ENCODE measurements around the gene GPC6.

GPC6 gene

GRCh38 chr13:94216476-94216875 is 989.9 kb downstream of the GPC6 start:
- Histone ChIP-seq H3K9ac (ENCODE audit: low read length) (no peak overlapping the region), H3K79me2 (ENCODE audit: insufficient read depth, low read length) (no peaks in the 10 kb centered on the region), H3K27me3 (ENCODE audit: low read length) (no peaks in the 10 kb centered on the region), H3K9me2 (replicated peaks; ENCODE audit: insufficient read depth, low read length) (no peaks in the 10 kb centered on the region; the same call in 1 of the 2 replicates), H3K36me3 (ENCODE audit: low read length) (no peaks in the 10 kb centered on the region), H3F3A (ENCODE audit: insufficient read depth) (no peaks in the 10 kb centered on the region), H3K27ac (ENCODE audit: low read depth, low read length) (no peak overlapping the region), H2AFZ (ENCODE audit: low read depth, low read length, severe bottlenecking) (no peak overlapping the region), H3K4me2 (ENCODE audit: low read depth, low read length, poor library complexity, severe bottlenecking) (no peak overlapping the region), H3K4me3 (ENCODE audit: insufficient read depth, low read length, poor library complexity, severe bottlenecking) (no peak overlapping the region), H3K9me3 (ENCODE audit: insufficient read depth, low read length) (no peaks in the 10 kb centered on the region), H4K20me1 (ENCODE audit: low read depth, low read length) (no peaks in the 10 kb centered on the region)
- TF ChIP-seq, protein P1, sequence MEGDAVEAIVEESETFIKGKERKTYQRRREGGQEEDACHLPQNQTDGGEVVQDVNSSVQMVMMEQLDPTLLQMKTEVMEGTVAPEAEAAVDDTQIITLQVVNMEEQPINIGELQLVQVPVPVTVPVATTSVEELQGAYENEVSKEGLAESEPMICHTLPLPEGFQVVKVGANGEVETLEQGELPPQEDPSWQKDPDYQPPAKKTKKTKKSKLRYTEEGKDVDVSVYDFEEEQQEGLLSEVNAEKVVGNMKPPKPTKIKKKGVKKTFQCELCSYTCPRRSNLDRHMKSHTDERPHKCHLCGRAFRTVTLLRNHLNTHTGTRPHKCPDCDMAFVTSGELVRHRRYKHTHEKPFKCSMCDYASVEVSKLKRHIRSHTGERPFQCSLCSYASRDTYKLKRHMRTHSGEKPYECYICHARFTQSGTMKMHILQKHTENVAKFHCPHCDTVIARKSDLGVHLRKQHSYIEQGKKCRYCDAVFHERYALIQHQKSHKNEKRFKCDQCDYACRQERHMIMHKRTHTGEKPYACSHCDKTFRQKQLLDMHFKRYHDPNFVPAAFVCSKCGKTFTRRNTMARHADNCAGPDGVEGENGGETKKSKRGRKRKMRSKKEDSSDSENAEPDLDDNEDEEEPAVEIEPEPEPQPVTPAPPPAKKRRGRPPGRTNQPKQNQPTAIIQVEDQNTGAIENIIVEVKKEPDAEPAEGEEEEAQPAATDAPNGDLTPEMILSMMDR (IDR thresholded peaks at IDR 0.05; ENCODE audit: insufficient read depth, low read length, poor library complexity, severe bottlenecking): no peak
- TF ChIP-seq EZH2phosphoT487 (conservative IDR thresholded peaks at IDR 0.05; ENCODE audit: low read length): no peak

- TF ChIP-seq EZH2phosphoT487 (conservative IDR thresholded peaks at IDR 0.05; ENCODE audit: low read length): no peak
- TF ChIP-seq, protein P1 (IDR thresholded peaks at IDR 0.05; ENCODE audit: insufficient read depth, low read length, poor library complexity, severe bottlenecking): no peak
- H3K36me3 ChIP-seq (ENCODE audit: low read length): no peaks in the 10 kb centered on the region
- H3K9me2 ChIP-seq (replicated peaks; ENCODE audit: insufficient read depth, low read length): no peaks in the 10 kb centered on the region; the same call in 1 of the 2 replicates
- no peaks in the 10 kb centered on the region for H3K9me3 ChIP-seq (ENCODE audit: insufficient read depth, low read length)
- H3K9ac ChIP-seq (ENCODE audit: low read length): no peak overlapping the region
- H3K4me2 ChIP-seq (ENCODE audit: low read depth, low read length, poor library complexity, severe bottlenecking): no peak overlapping the region
- no peak overlapping the region for H3K27ac ChIP-seq (ENCODE audit: low read depth, low read length)
- H4K20me1 ChIP-seq (ENCODE audit: low read depth, low read length): no peaks in the 10 kb centered on the region
- H3K79me2 ChIP-seq (ENCODE audit: insufficient read depth, low read length): no peaks in the 10 kb centered on the region
- H2AFZ ChIP-seq (ENCODE audit: low read depth, low read length, severe bottlenecking): no peak overlapping the region
- H3F3A ChIP-seq (ENCODE audit: insufficient read depth): no peaks in the 10 kb centered on the region
- H3K4me3 ChIP-seq (ENCODE audit: insufficient read depth, low read length, poor library complexity, severe bottlenecking): no peak overlapping the region
- no peaks in the 10 kb centered on the region for H3K27me3 ChIP-seq (ENCODE audit: low read length)
Measured at GRCh38 chr13:94217370-94217769, 990.8 kb downstream of the GPC6 start.

GRCh38 chr13:94218537-94218936 is 991.9 kb downstream of the GPC6 start:
- Histone ChIP-seq H3K4me2 (ENCODE audit: low read depth, low read length, poor library complexity, severe bottlenecking) (no peak overlapping the region), H4K20me1 (ENCODE audit: low read depth, low read length) (no peaks in the 10 kb centered on the region)
- TF ChIP-seq EZH2phosphoT487 (conservative IDR thresholded peaks at IDR 0.05; ENCODE audit: low read length): no peak
- TF ChIP-seq, protein P1 (IDR thresholded peaks at IDR 0.05; ENCODE audit: insufficient read depth, low read length, poor library complexity, severe bottlenecking): no peak

More at GRCh38 chr13:94218537-94218936, 991.9 kb downstream of the GPC6 start:
- Histone ChIP-seq H3K27ac (ENCODE audit: low read depth, low read length) (no peak overlapping the region), H3K9ac (ENCODE audit: low read length) (no peak overlapping the region), H3K27me3 (ENCODE audit: low read length) (no peaks in the 10 kb centered on the region), H3K9me2 (replicated peaks; ENCODE audit: insufficient read depth, low read length) (no peaks in the 10 kb centered on the region; the same call in 1 of the 2 replicates), H3F3A (ENCODE audit: insufficient read depth) (no peaks in the 10 kb centered on the region), H3K4me3 (ENCODE audit: insufficient read depth, low read length, poor library complexity, severe bottlenecking) (no peak overlapping the region), H2AFZ (ENCODE audit: low read depth, low read length, severe bottlenecking) (no peak overlapping the region), H3K79me2 (ENCODE audit: insufficient read depth, low read length) (no peaks in the 10 kb centered on the region), H3K36me3 (ENCODE audit: low read length) (no peaks in the 10 kb centered on the region), H3K9me3 (ENCODE audit: insufficient read depth, low read length) (no peaks in the 10 kb centered on the region)
